ENCODE measurements around the gene LENEP. TPM values are rescaled to one million over a fixed set of nuclear protein-coding genes. Genes with fewer than 3 reads are reported as not detected.
A peak's percentile ranks its signal among the peaks of the same experiment; 100 is the strongest.
"Not testable (repeated sequence)": the region's sequence is repeated elsewhere in the genome, so short reads cannot be mapped to it uniquely, and the experiment has no call there.

Gene LENEP
- total RNA-seq, 2 donors from 2014 or later = not detected

- H3K4me1 ChIP-seq = peaks cover 0 to 18% of the 10 kb centered on the region in 2 donors
- DNase-seq (ENCODE audit: low spot score); H3K27ac ChIP-seq; H3K36me3 ChIP-seq; H3K4me3 ChIP-seq; H3K9me3 ChIP-seq; H3K27me3 ChIP-seq: not testable (repeated sequence)
- TF ChIP-seq, protein P1, sequence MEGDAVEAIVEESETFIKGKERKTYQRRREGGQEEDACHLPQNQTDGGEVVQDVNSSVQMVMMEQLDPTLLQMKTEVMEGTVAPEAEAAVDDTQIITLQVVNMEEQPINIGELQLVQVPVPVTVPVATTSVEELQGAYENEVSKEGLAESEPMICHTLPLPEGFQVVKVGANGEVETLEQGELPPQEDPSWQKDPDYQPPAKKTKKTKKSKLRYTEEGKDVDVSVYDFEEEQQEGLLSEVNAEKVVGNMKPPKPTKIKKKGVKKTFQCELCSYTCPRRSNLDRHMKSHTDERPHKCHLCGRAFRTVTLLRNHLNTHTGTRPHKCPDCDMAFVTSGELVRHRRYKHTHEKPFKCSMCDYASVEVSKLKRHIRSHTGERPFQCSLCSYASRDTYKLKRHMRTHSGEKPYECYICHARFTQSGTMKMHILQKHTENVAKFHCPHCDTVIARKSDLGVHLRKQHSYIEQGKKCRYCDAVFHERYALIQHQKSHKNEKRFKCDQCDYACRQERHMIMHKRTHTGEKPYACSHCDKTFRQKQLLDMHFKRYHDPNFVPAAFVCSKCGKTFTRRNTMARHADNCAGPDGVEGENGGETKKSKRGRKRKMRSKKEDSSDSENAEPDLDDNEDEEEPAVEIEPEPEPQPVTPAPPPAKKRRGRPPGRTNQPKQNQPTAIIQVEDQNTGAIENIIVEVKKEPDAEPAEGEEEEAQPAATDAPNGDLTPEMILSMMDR (IDR thresholded peaks at IDR 0.05) = peak in 1 of 2 donors; percentile 51
Observed at GRCh38 chr1:154995301-154995983, 2.1 kb downstream of the LENEP start.

DNA sequence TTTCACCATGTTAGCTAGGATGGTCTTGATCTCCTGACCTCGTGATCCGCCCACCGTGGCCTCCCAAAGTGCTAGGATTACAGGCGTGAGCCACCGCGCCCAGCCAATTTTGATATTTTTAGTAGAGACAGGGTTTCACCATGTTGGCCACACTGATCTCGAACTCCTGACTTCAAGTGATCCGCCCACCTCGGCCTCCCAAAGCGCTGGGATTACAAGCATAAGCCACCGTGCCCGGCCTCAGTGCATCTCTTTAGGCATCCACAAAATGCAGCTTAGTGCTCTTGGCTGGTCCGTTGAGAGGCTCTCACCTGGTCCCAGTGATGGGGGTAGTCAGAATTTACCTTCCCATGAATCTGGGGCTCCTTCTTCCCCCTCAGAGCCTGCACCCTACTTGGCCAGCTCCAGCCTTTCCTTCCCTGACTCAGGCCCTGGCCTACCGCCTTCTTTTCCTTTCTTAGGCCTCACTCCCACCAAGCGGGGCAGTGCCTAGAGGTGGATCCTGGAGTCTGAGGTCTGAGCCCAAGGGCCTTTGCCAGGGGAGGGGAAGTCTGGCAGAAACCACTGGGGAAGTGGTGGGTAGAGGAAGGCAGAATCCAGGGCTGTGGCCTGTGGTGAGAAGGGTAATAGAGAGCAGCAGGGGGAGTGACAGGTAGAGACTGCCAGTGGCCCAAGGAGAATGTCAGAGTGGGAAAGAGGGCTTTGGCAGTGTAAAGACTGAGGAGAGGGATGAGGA, 3.7 kb downstream of the LENEP start:
- Histone ChIP-seq H3K4me1 (peaks cover 0 to 19% of the 10 kb centered on the region in 2 donors), H3K36me3 (no peaks in the 10 kb centered on the region), H3K4me3 (no peak overlapping the region), H3K27me3 (no peaks in the 10 kb centered on the region), H3K9me3 (no peaks in the 10 kb centered on the region), H3K27ac (no peak overlapping the region)
- TF ChIP-seq, protein P1 (IDR thresholded peaks at IDR 0.05) = no peak
- DNase-seq (ENCODE audit: low spot score) = no peak

DNA sequence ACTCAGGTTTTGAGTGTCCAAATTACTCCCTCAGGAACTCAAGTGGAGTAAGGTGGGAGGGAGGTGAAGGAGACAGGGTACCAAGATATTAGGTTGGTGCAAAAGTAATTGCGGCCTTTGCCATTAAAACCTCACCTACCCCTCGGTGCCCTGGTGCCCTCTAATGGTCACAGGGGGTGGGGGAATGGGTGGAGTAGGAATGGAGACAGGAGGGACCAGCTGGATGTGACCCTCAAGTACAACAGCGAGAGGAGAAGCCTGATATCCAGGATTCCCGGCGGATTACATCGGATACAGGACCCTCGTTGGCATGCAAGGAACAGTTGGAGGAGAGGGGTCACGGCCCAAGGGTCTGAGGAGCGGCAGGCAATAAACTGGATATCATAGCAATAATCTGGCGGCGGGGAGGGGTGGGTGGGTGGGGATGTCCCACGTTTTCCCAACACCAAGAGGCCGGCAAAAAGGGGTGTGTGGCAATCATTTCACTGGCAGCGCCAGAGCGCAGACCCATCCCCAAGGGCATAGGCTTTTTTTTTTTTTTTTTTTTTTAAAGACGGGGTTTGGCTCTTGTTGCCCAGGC, 4.9 kb downstream of the LENEP start:
- DNase-seq (ENCODE audit: low spot score) = no peak
- Histone ChIP-seq H3K36me3 (no peaks in the 10 kb centered on the region), H3K27ac (peak overlapping the region in 1 of 2 donors; percentile 98), H3K9me3 (no peaks in the 10 kb centered on the region), H3K4me1 (peaks cover 0 to 19% of the 10 kb centered on the region in 2 donors), H3K27me3 (no peaks in the 10 kb centered on the region), H3K4me3 (no peak overlapping the region)
- TF ChIP-seq, protein P1 (IDR thresholded peaks at IDR 0.05) = no peak

- Histone ChIP-seq H3K36me3 (no peaks in the 10 kb centered on the region), H3K4me1 (peaks cover 0 to 22% of the 10 kb centered on the region in 2 donors), H3K9me3 (no peaks in the 10 kb centered on the region), H3K27ac (peak overlapping the region; percentile 98 to 99), H3K4me3 (peak overlapping the region; percentile 87 to 92), H3K27me3 (no peaks in the 10 kb centered on the region)
- no peak for DNase-seq (ENCODE audit: low spot score)
- TF ChIP-seq, protein P1 (IDR thresholded peaks at IDR 0.05) = peak; percentile 75 to 82
Observed at GRCh38 chr1:154998818-154999570, 5.6 kb downstream of the LENEP start.

GRCh38 chr1:154999571-155000410, 6.4 kb downstream of the LENEP start:
- Histone ChIP-seq H3K9me3 (no peaks in the 10 kb centered on the region), H3K4me3 (peak overlapping the region; percentile 87 to 92), H3K4me1 (peaks cover 0 to 30% of the 10 kb centered on the region in 2 donors), H3K27ac (peak overlapping the region; percentile 98 to 99), H3K27me3 (no peaks in the 10 kb centered on the region), H3K36me3 (no peaks in the 10 kb centered on the region)
- TF ChIP-seq, protein P1 (IDR thresholded peaks at IDR 0.05) = no peak
- no peak for DNase-seq (ENCODE audit: low spot score)
